ENCODE results near the gene C22orf23.
"Not testable (repeated sequence)": the region's sequence is repeated elsewhere in the genome, so short reads cannot be mapped to it uniquely, and the experiment has no call there.

Gene C22orf23

DNA sequence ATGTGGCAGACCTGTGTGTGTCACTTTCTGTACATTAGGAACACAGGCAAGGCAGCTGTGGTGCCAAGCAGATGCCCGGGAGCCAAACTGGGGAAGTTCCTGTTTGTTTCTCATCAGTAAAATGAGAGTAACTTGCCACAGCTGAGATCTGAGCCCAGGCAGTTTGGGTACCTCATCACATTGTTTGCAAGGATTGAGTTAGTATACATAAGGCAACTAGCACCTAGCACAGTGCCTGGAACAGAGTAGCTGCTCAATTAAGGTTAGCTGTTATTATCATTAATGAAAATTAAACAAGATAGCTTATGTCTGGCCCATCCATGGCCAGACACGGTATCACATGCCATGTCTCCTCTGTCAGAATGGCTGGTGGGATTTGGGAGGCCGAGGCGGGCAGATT is 23.1 kb upstream of the C22orf23 start:
- H3K9ac ChIP-seq (ENCODE audit: low read length) = no peak overlapping the region
- no peaks in the 10 kb centered on the region for H3K9me3 ChIP-seq (ENCODE audit: control insufficient read depth, low read length)
- no peak overlapping the region for H3K4me3 ChIP-seq (ENCODE audit: low read length)
- no peaks in the 10 kb centered on the region for H3K36me3 ChIP-seq (ENCODE audit: control insufficient read depth, insufficient read depth, low read length)
- H3K4me1 ChIP-seq (ENCODE audit: control insufficient read depth, insufficient read depth, low read length) = peaks cover 4% of the 10 kb centered on the region
- no peaks in the 10 kb centered on the region for H3K27me3 ChIP-seq (ENCODE audit: control insufficient read depth, insufficient read depth, low read length)

DNA sequence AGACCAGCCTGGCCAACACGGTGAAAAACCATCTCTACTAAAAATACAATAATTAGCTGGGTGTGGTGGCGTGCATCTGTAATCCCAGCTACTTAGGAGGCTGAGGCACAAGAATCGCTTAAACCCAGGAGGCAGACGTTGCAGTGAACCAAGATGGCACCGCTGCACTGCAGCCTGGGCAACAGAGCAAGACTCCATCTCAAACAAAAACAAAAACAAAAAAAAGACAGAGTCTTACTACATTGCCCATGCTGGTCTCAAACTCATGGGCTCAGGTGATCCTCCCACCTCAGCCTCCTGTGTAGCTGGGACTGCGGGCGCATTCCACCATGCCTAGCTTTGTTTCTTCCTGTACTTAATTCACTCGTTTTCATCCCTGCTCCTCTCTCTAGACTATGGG is 22.6 kb upstream of the C22orf23 start:
- H3K9ac ChIP-seq (ENCODE audit: low read length); H3K4me3 ChIP-seq (ENCODE audit: low read length); H3K9me3 ChIP-seq (ENCODE audit: control insufficient read depth, low read length); H3K36me3 ChIP-seq (ENCODE audit: control insufficient read depth, insufficient read depth, low read length); H3K27me3 ChIP-seq (ENCODE audit: control insufficient read depth, insufficient read depth, low read length); H3K4me1 ChIP-seq (ENCODE audit: control insufficient read depth, insufficient read depth, low read length): not testable (repeated sequence)

GRCh38 chr22:37975153-37975552 is 21.8 kb upstream of the C22orf23 start:
- no peaks in the 10 kb centered on the region for H3K36me3 ChIP-seq (ENCODE audit: control insufficient read depth, insufficient read depth, low read length)
- H3K9ac ChIP-seq (ENCODE audit: low read length) = no peak overlapping the region
- H3K27me3 ChIP-seq (ENCODE audit: control insufficient read depth, insufficient read depth, low read length) = no peaks in the 10 kb centered on the region
- no peak overlapping the region for H3K4me3 ChIP-seq (ENCODE audit: low read length)
- no peaks in the 10 kb centered on the region for H3K4me1 ChIP-seq (ENCODE audit: control insufficient read depth, insufficient read depth, low read length)
- H3K9me3 ChIP-seq (ENCODE audit: control insufficient read depth, low read length) = no peaks in the 10 kb centered on the region

- H3K36me3 ChIP-seq (ENCODE audit: control insufficient read depth, insufficient read depth, low read length) = no peaks in the 10 kb centered on the region
- H3K9me3 ChIP-seq (ENCODE audit: control insufficient read depth, low read length) = no peaks in the 10 kb centered on the region
- H3K9ac ChIP-seq (ENCODE audit: low read length) = no peak overlapping the region
- H3K4me1 ChIP-seq (ENCODE audit: control insufficient read depth, insufficient read depth, low read length) = no peaks in the 10 kb centered on the region
- no peak overlapping the region for H3K4me3 ChIP-seq (ENCODE audit: low read length)
- H3K27me3 ChIP-seq (ENCODE audit: control insufficient read depth, insufficient read depth, low read length) = no peaks in the 10 kb centered on the region
Measured at GRCh38 chr22:37973271-37974170, 20.1 kb upstream of the C22orf23 start.

GRCh38 chr22:37972527-37972926 is 19.1 kb upstream of the C22orf23 start:
- Histone ChIP-seq H3K9ac (ENCODE audit: low read length) (no peak overlapping the region), H3K9me3 (ENCODE audit: control insufficient read depth, low read length) (no peaks in the 10 kb centered on the region), H3K27me3 (ENCODE audit: control insufficient read depth, insufficient read depth, low read length) (no peaks in the 10 kb centered on the region), H3K4me3 (ENCODE audit: low read length) (no peak overlapping the region), H3K36me3 (ENCODE audit: control insufficient read depth, insufficient read depth, low read length) (peaks cover 5% of the 10 kb centered on the region), H3K4me1 (ENCODE audit: control insufficient read depth, insufficient read depth, low read length) (no peaks in the 10 kb centered on the region)

DNA sequence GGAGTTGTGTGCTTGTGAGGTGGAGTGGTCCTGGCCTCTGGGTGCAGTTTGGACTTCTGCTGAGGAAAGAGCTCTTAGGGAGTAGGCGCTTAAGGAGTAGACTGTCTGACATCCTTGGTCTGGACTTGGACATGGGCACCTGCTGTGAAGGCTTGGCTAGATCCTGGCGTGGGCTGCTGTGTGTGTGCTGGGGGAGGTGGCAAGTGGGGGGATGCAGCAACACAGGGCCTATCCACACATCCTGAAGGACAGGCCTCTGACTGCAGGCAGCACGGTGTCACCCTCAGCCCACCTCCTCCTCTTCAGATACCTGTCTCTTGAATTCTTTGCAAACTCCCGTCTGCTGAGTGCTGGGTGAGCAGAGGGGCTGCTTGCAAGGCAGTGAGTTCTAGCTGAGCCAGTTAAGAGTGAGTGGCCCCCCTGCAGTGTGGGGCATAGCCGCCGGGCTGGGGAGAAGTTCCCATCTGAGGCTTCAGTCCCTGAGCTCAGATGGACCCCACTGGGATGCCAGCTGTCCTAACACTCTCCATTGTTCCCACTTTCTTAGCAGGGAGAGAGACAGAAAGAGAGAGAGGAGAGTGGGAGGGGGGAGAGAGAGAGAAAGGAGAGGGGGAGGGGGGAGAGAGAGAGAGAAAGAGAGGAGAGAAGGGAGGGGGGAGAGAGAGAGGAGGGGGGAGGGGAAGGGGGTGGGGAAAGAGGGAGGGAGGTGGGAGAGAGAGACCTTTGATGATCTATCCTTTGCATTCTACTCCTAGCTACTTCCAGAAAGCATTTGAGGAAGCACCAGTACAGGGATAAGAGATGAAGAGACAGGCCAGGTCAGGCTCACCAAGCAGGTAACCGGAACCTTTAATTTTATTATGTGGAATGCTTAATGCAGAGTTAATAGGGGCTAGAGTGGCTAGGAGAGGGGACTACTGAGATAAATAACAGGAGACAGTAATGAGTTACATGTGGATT is 18.4 kb upstream of the C22orf23 start:
- no peak overlapping the region for H3K9ac ChIP-seq (ENCODE audit: low read length)
- no peaks in the 10 kb centered on the region for H3K4me1 ChIP-seq (ENCODE audit: control insufficient read depth, insufficient read depth, low read length)
- no peaks in the 10 kb centered on the region for H3K27me3 ChIP-seq (ENCODE audit: control insufficient read depth, insufficient read depth, low read length)
- peaks cover 13% of the 10 kb centered on the region for H3K36me3 ChIP-seq (ENCODE audit: control insufficient read depth, insufficient read depth, low read length)
- no peak overlapping the region for H3K4me3 ChIP-seq (ENCODE audit: low read length)
- no peaks in the 10 kb centered on the region for H3K9me3 ChIP-seq (ENCODE audit: control insufficient read depth, low read length)

GRCh38 chr22:37970864-37971263 is 17.5 kb upstream of the C22orf23 start:
- peaks cover 2% of the 10 kb centered on the region for H3K4me1 ChIP-seq (ENCODE audit: control insufficient read depth, insufficient read depth, low read length)
- no peak overlapping the region for H3K4me3 ChIP-seq (ENCODE audit: low read length)
- peaks cover 13% of the 10 kb centered on the region for H3K36me3 ChIP-seq (ENCODE audit: control insufficient read depth, insufficient read depth, low read length)
- H3K9ac ChIP-seq (ENCODE audit: low read length) = no peak overlapping the region
- no peaks in the 10 kb centered on the region for H3K27me3 ChIP-seq (ENCODE audit: control insufficient read depth, insufficient read depth, low read length)
- no peaks in the 10 kb centered on the region for H3K9me3 ChIP-seq (ENCODE audit: control insufficient read depth, low read length)

DNA sequence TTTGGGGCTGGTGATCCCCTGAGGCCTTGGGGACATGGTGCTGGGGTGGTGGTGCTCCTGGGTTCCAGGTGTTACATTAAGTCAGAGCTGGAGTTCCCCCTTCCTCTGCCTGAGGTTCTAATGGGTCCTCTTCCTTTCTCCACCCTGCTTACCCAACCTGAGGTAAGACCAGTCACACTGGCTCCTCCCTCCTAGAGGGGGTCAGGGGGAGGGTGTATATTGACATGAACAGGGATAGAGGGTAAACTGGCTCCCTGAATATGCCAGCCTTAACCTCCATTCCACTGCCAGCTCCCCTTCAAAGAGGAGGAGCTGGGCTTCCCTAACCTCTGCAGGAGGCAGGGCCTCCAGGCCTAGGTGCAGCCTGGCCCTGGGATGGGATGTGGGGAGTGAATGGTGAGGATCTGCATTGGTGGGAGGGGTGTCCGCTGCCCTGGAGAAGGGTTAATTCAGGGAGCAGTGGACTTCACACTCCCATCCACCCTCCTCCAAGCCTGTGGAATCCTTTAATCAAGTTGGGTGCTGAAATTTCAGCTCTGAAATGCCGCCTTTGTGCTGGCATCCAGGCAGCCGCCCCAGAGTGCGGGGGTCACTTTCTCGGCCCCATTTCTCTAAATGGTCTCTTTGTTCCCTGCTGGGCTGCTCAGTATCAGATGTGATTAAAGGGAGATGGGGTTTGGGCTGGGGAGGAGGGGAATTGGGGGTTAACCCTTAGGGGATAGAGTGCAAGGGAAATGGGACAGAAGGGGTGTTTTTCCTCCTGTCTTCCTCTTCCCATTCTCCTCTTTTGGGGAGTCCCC is 15.3 kb upstream of the C22orf23 start:
- Histone ChIP-seq H3K4me1 (ENCODE audit: control insufficient read depth, insufficient read depth, low read length) (peaks cover 3% of the 10 kb centered on the region), H3K4me3 (ENCODE audit: low read length) (no peak overlapping the region), H3K9ac (ENCODE audit: low read length) (no peak overlapping the region)

GRCh38 chr22:37967637-37968451 is 14.4 kb upstream of the C22orf23 start:
- peak overlapping the region; percentile 7 for H3K9ac ChIP-seq (ENCODE audit: low read length)
- H3K4me1 ChIP-seq (ENCODE audit: control insufficient read depth, insufficient read depth, low read length) = peaks cover 3% of the 10 kb centered on the region
- no peaks in the 10 kb centered on the region for H3K27me3 ChIP-seq (ENCODE audit: control insufficient read depth, insufficient read depth, low read length)
- H3K4me3 ChIP-seq (ENCODE audit: low read length) = no peak overlapping the region
- H3K36me3 ChIP-seq (ENCODE audit: control insufficient read depth, insufficient read depth, low read length) = peaks cover 13% of the 10 kb centered on the region
- H3K9me3 ChIP-seq (ENCODE audit: control insufficient read depth, low read length) = no peaks in the 10 kb centered on the region

More for the DNA sequence above, 15.3 kb upstream of the C22orf23 start:
- Histone ChIP-seq H3K27me3 (ENCODE audit: control insufficient read depth, insufficient read depth, low read length) (no peaks in the 10 kb centered on the region), H3K36me3 (ENCODE audit: control insufficient read depth, insufficient read depth, low read length) (peaks cover 13% of the 10 kb centered on the region), H3K9me3 (ENCODE audit: control insufficient read depth, low read length) (no peaks in the 10 kb centered on the region)

DNA sequence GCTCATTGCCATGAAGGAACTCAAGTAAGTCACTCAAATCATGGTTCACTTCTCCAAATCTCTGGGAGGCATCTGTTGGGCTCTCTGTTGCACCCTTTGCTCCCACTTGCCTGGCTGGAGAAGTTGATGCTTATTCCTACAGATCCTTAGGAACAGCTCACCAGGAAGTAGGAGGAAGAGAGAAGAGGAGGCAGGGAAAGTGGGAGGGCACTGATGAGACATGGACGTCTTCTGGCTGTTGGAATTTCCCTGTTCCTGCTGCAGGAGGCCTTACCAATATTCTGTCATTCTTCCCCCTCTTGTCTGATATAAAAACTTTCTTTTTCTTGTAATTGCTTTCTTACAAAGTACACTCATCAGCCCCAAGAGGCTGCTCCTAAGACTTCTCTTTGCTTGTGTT is 13.7 kb upstream of the C22orf23 start:
- Histone ChIP-seq H3K36me3 (ENCODE audit: control insufficient read depth, insufficient read depth, low read length) (peaks cover 15% of the 10 kb centered on the region), H3K4me1 (ENCODE audit: control insufficient read depth, insufficient read depth, low read length) (peaks cover 3% of the 10 kb centered on the region), H3K27me3 (ENCODE audit: control insufficient read depth, insufficient read depth, low read length) (no peaks in the 10 kb centered on the region), H3K9me3 (ENCODE audit: control insufficient read depth, low read length) (no peaks in the 10 kb centered on the region), H3K9ac (ENCODE audit: low read length) (no peak overlapping the region), H3K4me3 (ENCODE audit: low read length) (no peak overlapping the region)

Data from mucosa of stomach (tissue), 1 donor.